HepG2 (cell line): Measurements from ENCODE around the gene SYCP2L. TPM values are rescaled to one million over a fixed set of nuclear protein-coding genes. Genes with fewer than 3 reads are reported as not detected.

Experiments
- ERF ChIP-seq: IDR thresholded peaks from 2 replicates; pipeline ENCODE4 v1.6.1; 2018; ENCODE audit warnings: missing biosample characterization, missing genetic modification reagents
- KMT2B ChIP-seq: IDR thresholded peaks from 2 replicates; pipeline ENCODE4 v1.6.1; 2016; ENCODE audit warnings: missing genetic modification reagents, missing compliant biosample characterization
- MEF2D ChIP-seq: sonication (generic); formaldehyde crosslinking; IDR thresholded peaks from 2 replicates; pipeline ENCODE4 v1.5.1; 2020; ENCODE audit warnings: mild to moderate bottlenecking, missing genetic modification reagents
- RAD51 ChIP-seq: fragments of 450-650 bp; IDR thresholded peaks from 2 replicates; pipeline ENCODE4 v1.6.1; 2016; ENCODE audit warnings: borderline replicate concordance
- RARG ChIP-seq: sonication (generic); formaldehyde crosslinking; IDR thresholded peaks from 2 replicates; pipeline ENCODE4 v1.4.0; 2020; ENCODE audit warnings: low read depth, mild to moderate bottlenecking, missing genetic modification reagents
- SOX13 ChIP-seq, 3 experiments: fragments of 450-650 bp in 1 of 3; sonication (generic) in 1 of 3; formaldehyde crosslinking in 1 of 3; IDR thresholded peaks in 2 of 3; conservative IDR thresholded peaks in 1 of 3; 2 replicates each; pipeline versions ENCODE4 v1.5.0 to v1.6.1; 2016 to 2020; ENCODE audit warnings: antibody characterized with exemption in 1 of 3, mild to moderate bottlenecking in 1 of 3, missing compliant biosample characterization in 1 of 3, missing genetic modification reagents in 1 of 3, moderate library complexity in 1 of 3
- ZC3H13 ChIP-seq: sonication (generic); formaldehyde crosslinking; IDR thresholded peaks from 2 replicates; pipeline ENCODE4 v1.8.1; 2023; ENCODE audit warnings: mild to moderate bottlenecking, missing genetic modification reagents, moderate library complexity
- ZFAT ChIP-seq: sonication (generic); formaldehyde crosslinking; conservative IDR thresholded peaks from 2 replicates; pipeline ENCODE4 v1.8.1; 2023; ENCODE audit warnings: missing genetic modification reagents, inconsistent platforms
- ZFP62 ChIP-seq: sonication (generic); formaldehyde crosslinking; IDR thresholded peaks from 2 replicates; pipeline ENCODE4 v1.4.0; 2020; ENCODE audit warnings: missing genetic modification reagents
- ZNF343 ChIP-seq: sonication (generic); formaldehyde crosslinking; IDR thresholded peaks from 2 replicates; pipeline ENCODE4 v1.4.0; 2020; ENCODE audit warnings: mild to moderate bottlenecking, missing genetic modification reagents
- ZNF350 ChIP-seq: sonication (generic); formaldehyde crosslinking; IDR thresholded peaks from 2 replicates; pipeline ENCODE4 v1.4.0; 2020; ENCODE audit warnings: mild to moderate bottlenecking, low read depth, missing genetic modification reagents, borderline replicate concordance
- ZNF737 ChIP-seq: sonication (generic); formaldehyde crosslinking; IDR thresholded peaks from 2 replicates; pipeline ENCODE4 v1.5.0; 2020; ENCODE audit warnings: missing genetic modification reagents, mild to moderate bottlenecking, borderline replicate concordance
- ZNF761 ChIP-seq: sonication (generic); formaldehyde crosslinking; conservative IDR thresholded peaks from 2 replicates; pipeline ENCODE4 v1.4.0; 2020; ENCODE audit warnings: mild to moderate bottlenecking, missing genetic modification reagents
- ZSCAN20 ChIP-seq: sonication (generic); formaldehyde crosslinking; IDR thresholded peaks from 2 replicates; pipeline ENCODE4 v1.4.0; 2020; ENCODE audit warnings: missing genetic modification reagents, mild to moderate bottlenecking, borderline replicate concordance
- polyA plus RNA-seq, 8 experiments: library from polyadenylated mRNA; depleted of rRNA in 3 of 8; stranded (reverse) in 7 of 8; unstranded in 1 of 8; fragments of >200 nt; fragmentation: Illumina TruSeq in 4 of 8; extraction: Trizol in 4 of 8; gene quantifications; 2 replicates each; pipeline versions ENCODE4 v1.2.1 to v1.2.3, GENCODE V29; 2011 to 2016; ENCODE audit warnings: low read depth in 4 of 8, missing spikeins in 1 of 8, mixed read lengths in 1 of 8; ENCODE audit not compliant: insufficient read depth in 1 of 8
- total RNA-seq, 5 experiments: library from RNA; depleted of rRNA; stranded (reverse); fragments of >200 nt; fragmentation: Illumina TruSeq; extraction: Trizol; gene quantifications; 2 replicates each; pipeline ENCODE4 v1.2.3, GENCODE V29; 2016; ENCODE audit warnings: low read depth in 1 of 5
- TF ChIP-seq, protein P1 (sequence below): sonication (generic); formaldehyde crosslinking; IDR thresholded peaks from 2 replicates; pipeline ENCODE4 v1.4.0; 2020; ENCODE audit warnings: missing genetic modification reagents
- TF ChIP-seq, protein P2 (sequence below): sonication (generic); formaldehyde crosslinking; IDR thresholded peaks from 2 replicates; pipeline ENCODE4 v1.4.0; 2020; ENCODE audit warnings: missing genetic modification reagents, borderline replicate concordance
- TF ChIP-seq, protein P3 (sequence below): sonication (generic); formaldehyde crosslinking; IDR thresholded peaks from 2 replicates; pipeline ENCODE4 v1.9.0; 2021; ENCODE audit warnings: missing genetic modification reagents, mild to moderate bottlenecking, borderline replicate concordance
- TF ChIP-seq, protein P4 (sequence below): sonication (generic); formaldehyde crosslinking; IDR thresholded peaks from 2 replicates; pipeline ENCODE4 v1.5.0; 2020; ENCODE audit warnings: missing genetic modification reagents
- TF ChIP-seq, protein P5 (sequence below): sonication (generic); formaldehyde crosslinking; conservative IDR thresholded peaks from 2 replicates; pipeline ENCODE4 v1.4.0; 2020; ENCODE audit warnings: missing genetic modification reagents
- TF ChIP-seq, protein P6 (sequence below): IDR thresholded peaks from 2 replicates; pipeline ENCODE4 v1.6.1; 2016; ENCODE audit warnings: low read depth, borderline replicate concordance

Gene SYCP2L
- total and polyA plus RNA-seq, 2 of the 13 experiments (the other 11 are each of a cell fraction or from before 2014, with no cell fraction given): 0.22 to 0.54 TPM

DNA sequence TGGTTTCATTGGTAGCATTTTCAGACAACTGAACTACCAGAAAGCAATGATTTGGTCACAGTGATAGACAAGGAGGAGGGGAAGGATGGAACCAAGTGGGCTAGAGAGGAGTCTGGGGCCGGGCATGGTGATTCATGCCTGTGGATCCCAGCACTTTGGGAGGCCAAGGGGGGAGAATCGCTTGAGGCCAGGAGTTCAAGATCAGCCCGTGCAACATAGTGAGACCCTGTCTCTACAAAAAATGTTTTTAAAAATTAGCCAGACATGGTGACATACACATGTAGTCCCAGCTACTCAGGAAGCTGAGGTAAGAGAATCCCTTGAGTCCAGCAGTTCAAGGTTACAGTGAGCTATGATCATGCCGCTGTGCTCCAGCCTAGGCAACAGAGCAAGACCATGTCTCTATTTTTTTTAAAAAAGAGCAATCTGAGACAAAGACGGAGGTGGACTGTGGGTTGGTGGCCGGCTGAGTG is 70.6 kb downstream of the SYCP2L start (continued):
- TF ChIP-seq ZNF761 (CRISPR knock-in tag): 0 out of 2 replicates have a peak, but pooled peaks have one; percentile 36
- TF ChIP-seq, protein P1, sequence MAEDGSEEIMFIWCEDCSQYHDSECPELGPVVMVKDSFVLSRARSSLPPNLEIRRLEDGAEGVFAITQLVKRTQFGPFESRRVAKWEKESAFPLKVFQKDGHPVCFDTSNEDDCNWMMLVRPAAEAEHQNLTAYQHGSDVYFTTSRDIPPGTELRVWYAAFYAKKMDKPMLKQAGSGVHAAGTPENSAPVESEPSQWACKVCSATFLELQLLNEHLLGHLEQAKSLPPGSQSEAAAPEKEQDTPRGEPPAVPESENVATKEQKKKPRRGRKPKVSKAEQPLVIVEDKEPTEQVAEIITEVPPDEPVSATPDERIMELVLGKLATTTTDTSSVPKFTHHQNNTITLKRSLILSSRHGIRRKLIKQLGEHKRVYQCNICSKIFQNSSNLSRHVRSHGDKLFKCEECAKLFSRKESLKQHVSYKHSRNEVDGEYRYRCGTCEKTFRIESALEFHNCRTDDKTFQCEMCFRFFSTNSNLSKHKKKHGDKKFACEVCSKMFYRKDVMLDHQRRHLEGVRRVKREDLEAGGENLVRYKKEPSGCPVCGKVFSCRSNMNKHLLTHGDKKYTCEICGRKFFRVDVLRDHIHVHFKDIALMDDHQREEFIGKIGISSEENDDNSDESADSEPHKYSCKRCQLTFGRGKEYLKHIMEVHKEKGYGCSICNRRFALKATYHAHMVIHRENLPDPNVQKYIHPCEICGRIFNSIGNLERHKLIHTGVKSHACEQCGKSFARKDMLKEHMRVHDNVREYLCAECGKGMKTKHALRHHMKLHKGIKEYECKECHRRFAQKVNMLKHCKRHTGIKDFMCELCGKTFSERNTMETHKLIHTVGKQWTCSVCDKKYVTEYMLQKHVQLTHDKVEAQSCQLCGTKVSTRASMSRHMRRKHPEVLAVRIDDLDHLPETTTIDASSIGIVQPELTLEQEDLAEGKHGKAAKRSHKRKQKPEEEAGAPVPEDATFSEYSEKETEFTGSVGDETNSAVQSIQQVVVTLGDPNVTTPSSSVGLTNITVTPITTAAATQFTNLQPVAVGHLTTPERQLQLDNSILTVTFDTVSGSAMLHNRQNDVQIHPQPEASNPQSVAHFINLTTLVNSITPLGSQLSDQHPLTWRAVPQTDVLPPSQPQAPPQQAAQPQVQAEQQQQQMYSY (CRISPR knock-in tag): no peak
- TF ChIP-seq, protein P2, sequence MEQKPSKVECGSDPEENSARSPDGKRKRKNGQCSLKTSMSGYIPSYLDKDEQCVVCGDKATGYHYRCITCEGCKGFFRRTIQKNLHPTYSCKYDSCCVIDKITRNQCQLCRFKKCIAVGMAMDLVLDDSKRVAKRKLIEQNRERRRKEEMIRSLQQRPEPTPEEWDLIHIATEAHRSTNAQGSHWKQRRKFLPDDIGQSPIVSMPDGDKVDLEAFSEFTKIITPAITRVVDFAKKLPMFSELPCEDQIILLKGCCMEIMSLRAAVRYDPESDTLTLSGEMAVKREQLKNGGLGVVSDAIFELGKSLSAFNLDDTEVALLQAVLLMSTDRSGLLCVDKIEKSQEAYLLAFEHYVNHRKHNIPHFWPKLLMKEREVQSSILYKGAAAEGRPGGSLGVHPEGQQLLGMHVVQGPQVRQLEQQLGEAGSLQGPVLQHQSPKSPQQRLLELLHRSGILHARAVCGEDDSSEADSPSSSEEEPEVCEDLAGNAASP (CRISPR knock-in tag): 0 out of 2 replicates have a peak, but pooled peaks have one; percentile 55
- no peak for TF ChIP-seq ZNF737 (CRISPR knock-in tag)
- no peak; the same call in 1 of the 2 replicates for TF ChIP-seq ZSCAN20 (CRISPR knock-in tag)
- no peak for TF ChIP-seq RARG (CRISPR knock-in tag)
- TF ChIP-seq, protein P3, sequence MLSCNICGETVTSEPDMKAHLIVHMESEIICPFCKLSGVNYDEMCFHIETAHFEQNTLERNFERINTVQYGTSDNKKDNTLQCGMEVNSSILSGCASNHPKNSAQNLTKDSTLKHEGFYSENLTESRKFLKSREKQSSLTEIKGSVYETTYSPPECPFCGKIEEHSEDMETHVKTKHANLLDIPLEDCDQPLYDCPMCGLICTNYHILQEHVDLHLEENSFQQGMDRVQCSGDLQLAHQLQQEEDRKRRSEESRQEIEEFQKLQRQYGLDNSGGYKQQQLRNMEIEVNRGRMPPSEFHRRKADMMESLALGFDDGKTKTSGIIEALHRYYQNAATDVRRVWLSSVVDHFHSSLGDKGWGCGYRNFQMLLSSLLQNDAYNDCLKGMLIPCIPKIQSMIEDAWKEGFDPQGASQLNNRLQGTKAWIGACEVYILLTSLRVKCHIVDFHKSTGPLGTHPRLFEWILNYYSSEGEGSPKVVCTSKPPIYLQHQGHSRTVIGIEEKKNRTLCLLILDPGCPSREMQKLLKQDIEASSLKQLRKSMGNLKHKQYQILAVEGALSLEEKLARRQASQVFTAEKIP (CRISPR knock-in tag): no peak
- TF ChIP-seq ZFAT: no peak
- TF ChIP-seq ZNF350: peak; percentile 63
- peak; percentile 84 for TF ChIP-seq ERF
- TF ChIP-seq, protein P4, sequence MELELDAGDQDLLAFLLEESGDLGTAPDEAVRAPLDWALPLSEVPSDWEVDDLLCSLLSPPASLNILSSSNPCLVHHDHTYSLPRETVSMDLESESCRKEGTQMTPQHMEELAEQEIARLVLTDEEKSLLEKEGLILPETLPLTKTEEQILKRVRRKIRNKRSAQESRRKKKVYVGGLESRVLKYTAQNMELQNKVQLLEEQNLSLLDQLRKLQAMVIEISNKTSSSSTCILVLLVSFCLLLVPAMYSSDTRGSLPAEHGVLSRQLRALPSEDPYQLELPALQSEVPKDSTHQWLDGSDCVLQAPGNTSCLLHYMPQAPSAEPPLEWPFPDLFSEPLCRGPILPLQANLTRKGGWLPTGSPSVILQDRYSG: no peak
- TF ChIP-seq RAD51: no peak
- no peak for TF ChIP-seq ZNF343 (CRISPR knock-in tag)
- peak; percentile 80 for TF ChIP-seq MEF2D (CRISPR knock-in tag)
- TF ChIP-seq, protein P5, sequence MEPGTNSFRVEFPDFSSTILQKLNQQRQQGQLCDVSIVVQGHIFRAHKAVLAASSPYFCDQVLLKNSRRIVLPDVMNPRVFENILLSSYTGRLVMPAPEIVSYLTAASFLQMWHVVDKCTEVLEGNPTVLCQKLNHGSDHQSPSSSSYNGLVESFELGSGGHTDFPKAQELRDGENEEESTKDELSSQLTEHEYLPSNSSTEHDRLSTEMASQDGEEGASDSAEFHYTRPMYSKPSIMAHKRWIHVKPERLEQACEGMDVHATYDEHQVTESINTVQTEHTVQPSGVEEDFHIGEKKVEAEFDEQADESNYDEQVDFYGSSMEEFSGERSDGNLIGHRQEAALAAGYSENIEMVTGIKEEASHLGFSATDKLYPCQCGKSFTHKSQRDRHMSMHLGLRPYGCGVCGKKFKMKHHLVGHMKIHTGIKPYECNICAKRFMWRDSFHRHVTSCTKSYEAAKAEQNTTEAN: peak; percentile 52; the same call in 1 of the 2 replicates
- no peak for TF ChIP-seq SOX13 (IDR thresholded peaks at IDR 0.05)
- TF ChIP-seq SOX13 (CRISPR knock-in tag; conservative IDR thresholded peaks at IDR 0.05 in 1 of 2, IDR thresholded peaks at IDR 0.05 in 1 of 2): peak in 1 of 2 experiments; percentile 84; a peak in 2 of 4 replicates
- no peak for TF ChIP-seq ZFP62 (CRISPR knock-in tag)
- TF ChIP-seq, protein P6, sequence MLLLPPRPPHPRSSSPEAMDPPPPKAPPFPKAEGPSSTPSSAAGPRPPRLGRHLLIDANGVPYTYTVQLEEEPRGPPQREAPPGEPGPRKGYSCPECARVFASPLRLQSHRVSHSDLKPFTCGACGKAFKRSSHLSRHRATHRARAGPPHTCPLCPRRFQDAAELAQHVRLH (CRISPR knock-in tag): peak; percentile 81; the same call in 1 of the 2 replicates
- no peak for TF ChIP-seq ZC3H13 (CRISPR knock-in tag)
- no peak for TF ChIP-seq KMT2B (CRISPR knock-in tag)
